Caki2 (cell line): Measurements from ENCODE around the gene ITPRIP. TPM values are rescaled to one million over a fixed set of nuclear protein-coding genes. Genes with fewer than 3 reads are reported as not detected.

Experiments
- DNase-seq: peaks from one replicate; pipeline ENCODE4 v3.0.0-alpha.2; 2015; ENCODE audit warnings: low read depth
- in situ Hi-C: cut with HindIII; loops from 2 replicates; pipeline ENCODE4 v1.10.0; 2016; ENCODE audit warnings: low sequenced_read_pairs, low pct_unique_long_range_greater_than_20kb, mixed read lengths
- total RNA-seq: library from RNA; depleted of rRNA; stranded (reverse); fragments of >200 nt; shearing (Covaris generic); gene quantifications from 2 replicates; pipeline ENCODE4 v1.2.3, GENCODE V29; 2014; ENCODE audit warnings: low replicate concordance

ITPRIP gene
- total RNA-seq, 1 experiment from 2014 or later, result 16.6 TPM

GRCh38 chr10:104329735-104330134 is 8.5 kb downstream of the ITPRIP start:
- in situ Hi-C loops, result no loop called here
- DNase-seq, result no peak

GRCh38 chr10:104328896-104329710 is 9.2 kb downstream of the ITPRIP start:
- peak; percentile 90 for DNase-seq
- in situ Hi-C loops, result no loop called here

GRCh38 chr10:104328646-104328895 is 9.7 kb downstream of the ITPRIP start:
- in situ Hi-C loops, result no loop called here
- DNase-seq, result no peak

GRCh38 chr10:104327745-104328645 is 10.3 kb downstream of the ITPRIP start:
- in situ Hi-C loops, result no loop called here
- peak; percentile 39 for DNase-seq

- in situ Hi-C loops, result no loop called here
Measured at GRCh38 chr10:104326991-104327610, 11.2 kb downstream of the ITPRIP start.

GRCh38 chr10:104325436-104326435 is 12.5 kb downstream of the ITPRIP start:
- in situ Hi-C loops, result no loop called here

More at GRCh38 chr10:104326991-104327610, 11.2 kb downstream of the ITPRIP start:
- DNase-seq, result no peak

GRCh38 chr10:104324931-104325330 is 13.3 kb downstream of the ITPRIP start:
- in situ Hi-C loops, result no loop called here
- no peak for DNase-seq

More at GRCh38 chr10:104325436-104326435, 12.5 kb downstream of the ITPRIP start:
- no peak for DNase-seq

GRCh38 chr10:104324221-104324686 is 14.0 kb downstream of the ITPRIP start:
- in situ Hi-C loops, result no loop called here
- no peak for DNase-seq

GRCh38 chr10:104323760-104324201 is 14.5 kb downstream of the ITPRIP start:
- in situ Hi-C loops, result no loop called here
- DNase-seq, result no peak

GRCh38 chr10:104323085-104323484 is 15.2 kb downstream of the ITPRIP start:
- in situ Hi-C loops, result no loop called here

GRCh38 chr10:104322416-104322782 is 15.9 kb downstream of the ITPRIP start:
- in situ Hi-C loops, result no loop called here
- DNase-seq, result no peak

More at GRCh38 chr10:104323085-104323484, 15.2 kb downstream of the ITPRIP start:
- DNase-seq, result no peak

GRCh38 chr10:104321725-104322415 is 16.4 kb downstream of the ITPRIP start:
- in situ Hi-C loops, result no loop called here
- DNase-seq, result no peak

GRCh38 chr10:104321226-104321625 is 17.0 kb downstream of the ITPRIP start:
- in situ Hi-C loops, result no loop called here
- DNase-seq, result no peak

GRCh38 chr10:104318810-104319741 is 19.2 kb downstream of the ITPRIP start:
- no peak for DNase-seq
- in situ Hi-C loops, result no loop called here

- DNase-seq, result no peak
- in situ Hi-C loops, result no loop called here
Measured at GRCh38 chr10:104318326-104318725, 19.9 kb downstream of the ITPRIP start.

GRCh38 chr10:104317726-104318299 is 20.5 kb downstream of the ITPRIP start:
- no peak for DNase-seq
- in situ Hi-C loops, result no loop called here
